T-cell (primary cell): ENCODE data around the gene EPB41L4A. TPM values are rescaled to one million over a fixed set of nuclear protein-coding genes. Genes with fewer than 3 reads are reported as not detected.

Experiments
- ATAC-seq, 4 experiments: fragments of 200-7000 bp in 3 of 4; fragments of 150-1000 bp in 1 of 4; cut with Tn5 transposase; replicated peaks in 1 of 4; 1 replicate in 3 of 4; 2 replicates in 1 of 4; pipeline ENCODE4 v1.10.0; 2021; ENCODE audit warnings: moderate library complexity in 3 of 4, mild to moderate bottlenecking in 2 of 4, moderate number of reproducible peaks in 1 of 4
- CTCF ChIA-PET, 2 donors: fragments of 300-600 bp; sonication (Branson Sonifier 250); formaldehyde crosslinking; loops; one replicate each; lab custom pipeline; 2022; ENCODE audit warnings: antibody characterized with exemption in 2 of 2; lab: Charles Lee
- POLR2A ChIA-PET, 2 donors: fragments of 300-600 bp; sonication (Branson Sonifier 250); formaldehyde crosslinking; loops; one replicate each; lab custom pipeline; 2022; ENCODE audit warnings: antibody characterized with exemption in 2 of 2; lab: Charles Lee
- DNase-seq, 35 experiments: peaks; one replicate each; pipeline versions ENCODE4 v3.0.0 to v3.0.0-alpha.2; 2013 to 2023
- H3K27ac ChIP-seq: one replicate; pipeline ENCODE4 v1.5.1; 2013; ENCODE audit warnings: low read length
- H3K27me3 ChIP-seq, 2 experiments: replicated peaks in 1 of 2; 1 replicate in 1 of 2; 2 replicates in 1 of 2; pipeline versions ENCODE4 v1.6.1 to v1.7.0; 2013; ENCODE audit warnings: low read length in 1 of 2, mixed read lengths in 1 of 2; ENCODE audit not compliant: control insufficient read depth in 2 of 2, insufficient read depth in 2 of 2; ENCODE audit errors: extremely low read depth in 1 of 2
- H3K36me3 ChIP-seq, 2 donors: 1 replicate in 1 of 2; 2 replicates in 1 of 2; pipeline versions ENCODE4 v1.6.1 to v1.7.0; 2013; ENCODE audit warnings: low read length in 1 of 2; ENCODE audit not compliant: control insufficient read depth in 2 of 2, insufficient read depth in 1 of 2; ENCODE audit errors: extremely low read depth in 1 of 2
- H3K4me1 ChIP-seq, 2 experiments: 1 replicate in 1 of 2; 2 replicates in 1 of 2; pipeline versions ENCODE4 v1.6.1 to v1.7.0; 2013; ENCODE audit warnings: low read length in 2 of 2, mixed read lengths in 1 of 2; ENCODE audit not compliant: insufficient read depth in 2 of 2, control insufficient read depth in 1 of 2; ENCODE audit errors: extremely low read depth in 1 of 2
- H3K4me3 ChIP-seq, 2 donors: 1 replicate in 1 of 2; 2 replicates in 1 of 2; pipeline versions ENCODE4 v1.5.1 to v1.7.0; 2013; ENCODE audit warnings: mild to moderate bottlenecking in 2 of 2, low read length in 1 of 2, moderate library complexity in 1 of 2; ENCODE audit not compliant: control insufficient read depth in 1 of 2; ENCODE audit errors: extremely low read depth in 1 of 2
- H3K9me3 ChIP-seq: 2 replicates; pipeline ENCODE4 v1.7.0; 2013
- H3K27ac Mint-ChIP-seq, 2 donors: one replicate each; pipeline ENCODE4 v1.8.0; 2020 to 2021; ENCODE audit warnings: mild to moderate bottlenecking in 2 of 2, mixed read lengths in 2 of 2
- H3K27me3 Mint-ChIP-seq, 2 donors: one replicate each; pipeline ENCODE4 v1.8.0; 2021 to 2022; ENCODE audit warnings: mixed read lengths in 2 of 2
- H3K36me3 Mint-ChIP-seq: one replicate; pipeline ENCODE4 v1.8.0; 2021; ENCODE audit warnings: mixed read lengths
- H3K4me1 Mint-ChIP-seq, 3 donors: one replicate each; pipeline ENCODE4 v1.8.0; 2020 to 2022; ENCODE audit warnings: mixed read lengths in 3 of 3, mild to moderate bottlenecking in 1 of 3
- H3K4me3 Mint-ChIP-seq, 3 donors: one replicate each; pipeline ENCODE4 v1.8.0; 2020 to 2022; ENCODE audit warnings: mild to moderate bottlenecking in 3 of 3, mixed read lengths in 3 of 3, moderate library complexity in 3 of 3
- H3K9me3 Mint-ChIP-seq, 3 donors: one replicate each; pipeline ENCODE4 v1.8.0; 2020 to 2022; ENCODE audit warnings: mixed read lengths in 3 of 3
- WGBS: methylation state at CpG from one replicate; pipeline ENCODE4 v1.1.5; 2013; ENCODE audit warnings: missing lambda C conversion rate; ENCODE audit not compliant: insufficient coverage; 5-methylcytosine and 5-hydroxymethylcytosine counted together
- total RNA-seq, 35 experiments: library from RNA in 6 of 35; stranded (reverse) in 6 of 35; fragments of 120-200 nt in 1 of 35; gene quantifications; one replicate each; pipeline versions ENCODE4 v1.2.1 to v1.2.4 and lab custom pipeline; 2013 to 2026

The EPB41L4A gene
- total RNA-seq, 5 donors from 2014 or later (not counting 1 experiment from before 2014, with no cell fraction given), result 0.47 to 2.5 (median 1.5) TPM

DNA sequence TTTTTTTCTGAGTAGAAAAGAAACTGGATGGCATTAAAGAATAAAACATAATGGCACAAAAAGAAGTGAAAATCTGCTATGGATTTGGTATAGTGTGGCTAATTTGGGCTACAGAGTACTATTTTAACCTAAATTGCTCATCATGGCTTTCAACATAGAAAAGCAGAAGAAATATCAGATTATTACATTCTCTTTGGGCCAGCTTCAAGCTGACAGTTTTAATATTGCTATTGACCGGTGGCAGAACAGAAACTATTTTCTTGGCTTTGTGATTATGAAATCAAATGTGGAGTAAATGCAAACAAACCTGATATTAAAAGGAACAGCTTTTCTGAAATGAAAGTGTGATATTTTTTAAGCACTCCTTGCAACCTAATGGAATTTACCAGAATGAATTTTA is 301.5 kb downstream of the EPB41L4A start:
- CTCF ChIA-PET, result interaction anchor here in 1 of 2 donors (0.7 kb wide), 1 partner anchor 258 kb away, joined by 4 read pairs; no protein-coding TSS in a partner anchor
- H3K27me3 ChIP-seq, result no peaks in the 10 kb centered on the region
- 100% methylated on average over 1 of the region's 1 CpG for WGBS
- POLR2A ChIA-PET, result no interaction called here
- DNase-seq (no peak), ATAC-seq (no peak)
- Mint-ChIP-seq H3K27me3 (peaks cover 8 to 16% of the 10 kb centered on the region in 2 donors), H3K4me1 (no peaks in the 10 kb centered on the region), H3K27ac (no peak overlapping the region), H3K4me3 (no peak overlapping the region), H3K9me3 (peaks cover 6 to 12% (median 7%) of the 10 kb centered on the region in 3 donors), H3K36me3 (no peaks in the 10 kb centered on the region)
- H3K27ac ChIP-seq, result no peak overlapping the region
- no peaks in the 10 kb centered on the region for H3K36me3 ChIP-seq
- no peak overlapping the region for H3K4me3 ChIP-seq
- no peaks in the 10 kb centered on the region for H3K9me3 ChIP-seq
- no peaks in the 10 kb centered on the region for H3K4me1 ChIP-seq

GRCh38 chr5:112116371-112116770 is 302.7 kb downstream of the EPB41L4A start:
- DNase-seq (no peak), ATAC-seq (no peak)
- ChIA-PET CTCF (no interaction called here), POLR2A (no interaction called here)
- Mint-ChIP-seq H3K36me3 (no peaks in the 10 kb centered on the region), H3K27ac (no peak overlapping the region), H3K27me3 (peaks cover 3 to 12% of the 10 kb centered on the region in 2 donors), H3K4me1 (no peaks in the 10 kb centered on the region), H3K9me3 (peaks cover 5 to 9% (median 5%) of the 10 kb centered on the region in 3 donors), H3K4me3 (no peak overlapping the region)
- no peaks in the 10 kb centered on the region for H3K9me3 ChIP-seq
- H3K4me3 ChIP-seq, result no peak overlapping the region
- no peak overlapping the region for H3K27ac ChIP-seq
- H3K36me3 ChIP-seq, result no peaks in the 10 kb centered on the region
- H3K4me1 ChIP-seq, result no peaks in the 10 kb centered on the region
- no peaks in the 10 kb centered on the region for H3K27me3 ChIP-seq

DNA sequence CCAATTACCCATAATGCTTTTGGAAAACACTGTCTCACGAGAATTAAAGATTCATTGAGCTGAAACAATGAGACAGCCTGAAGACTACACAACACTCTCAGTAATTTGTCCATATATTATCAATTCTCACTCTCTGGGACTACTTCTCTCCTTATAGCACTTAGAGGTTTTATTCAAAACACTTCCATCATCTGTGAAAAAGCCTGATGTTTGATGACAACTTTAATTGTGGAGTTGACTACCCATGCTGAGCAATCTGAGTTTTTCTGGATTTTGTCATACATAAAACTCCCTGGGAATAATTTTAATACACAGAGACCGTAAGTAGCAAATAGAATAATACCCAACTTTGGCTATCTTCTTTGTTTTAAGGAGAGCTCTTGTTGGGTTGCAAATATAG is 305.5 kb downstream of the EPB41L4A start:
- H3K36me3 Mint-ChIP-seq, result no peaks in the 10 kb centered on the region

More for the DNA sequence above, 305.5 kb downstream of the EPB41L4A start:
- ChIA-PET POLR2A (interaction anchor here in 1 of 2 donors (0.7 kb wide), 1 partner anchor 8 kb away, joined by 3 read pairs; no protein-coding TSS in a partner anchor), CTCF (no interaction called here)
- H3K27ac Mint-ChIP-seq, result no peak overlapping the region
- no peaks in the 10 kb centered on the region for H3K36me3 ChIP-seq
- peaks cover 3 to 10% of the 10 kb centered on the region in 2 donors for H3K27me3 Mint-ChIP-seq
- no peak overlapping the region for H3K4me3 Mint-ChIP-seq
- H3K9me3 ChIP-seq, result no peaks in the 10 kb centered on the region
- no peaks in the 10 kb centered on the region for H3K4me1 Mint-ChIP-seq
- no peak for ATAC-seq
- no peak overlapping the region for H3K27ac ChIP-seq
- no peaks in the 10 kb centered on the region for H3K4me1 ChIP-seq
- no peak overlapping the region for H3K4me3 ChIP-seq
- no CpG with 5 or more reads among the region's 2 CpGs for WGBS
- peaks cover 0 to 3% of the 10 kb centered on the region in 2 experiments for H3K27me3 ChIP-seq
- no peaks in the 10 kb centered on the region for H3K9me3 Mint-ChIP-seq
- DNase-seq, result no peak
